OCI-LY1 (cell line): Measurements from ENCODE around the gene SPECC1L.

Source experiments
- H2AFZ ChIP-seq: fragments of 200-600 bp; sonication (generic), shearing (Covaris generic); 2 replicates; pipeline ENCODE4 v1.6.0; 2014; ENCODE audit warnings: antibody characterized with exemption, mild to moderate bottlenecking, low read length
- H3F3A ChIP-seq: fragments of 200-600 bp; sonication (generic), shearing (Covaris generic); 2 replicates; pipeline ENCODE4 v1.6.0; 2014; ENCODE audit warnings: mild to moderate bottlenecking, antibody characterized with exemption, low read length, moderate library complexity; ENCODE audit not compliant: insufficient read depth
- H3K27ac ChIP-seq: fragments of 200-600 bp; sonication (generic); 2 replicates; pipeline ENCODE4 v1.5.1; 2014; ENCODE audit warnings: low read length, mixed run types, mild to moderate bottlenecking, low read depth; ENCODE audit not compliant: poor library complexity, severe bottlenecking
- H3K27me3 ChIP-seq: fragments of 200-600 bp; sonication (generic); 2 replicates; pipeline ENCODE4 v1.6.0; 2014; ENCODE audit warnings: antibody characterized with exemption, mild to moderate bottlenecking, low read length, moderate library complexity; ENCODE audit not compliant: insufficient read depth
- H3K36me3 ChIP-seq: fragments of 200-600 bp; sonication (generic); 2 replicates; pipeline ENCODE4 v1.6.1; 2014; ENCODE audit warnings: mild to moderate bottlenecking, antibody characterized with exemption, low read length, moderate library complexity, mixed read lengths; ENCODE audit not compliant: insufficient read depth
- H3K4me1 ChIP-seq: fragments of 200-600 bp; sonication (generic); 2 replicates; pipeline ENCODE4 v1.5.1; 2014; ENCODE audit warnings: mild to moderate bottlenecking, low read length, moderate library complexity; ENCODE audit not compliant: insufficient read depth, severe bottlenecking
- H3K4me2 ChIP-seq: fragments of 200-600 bp; sonication (generic), shearing (Covaris generic); 2 replicates; pipeline ENCODE4 v1.6.1; 2014; ENCODE audit warnings: low read length
- H3K4me3 ChIP-seq: fragments of 200-600 bp; sonication (generic); 2 replicates; pipeline ENCODE4 v1.5.1; 2014; ENCODE audit warnings: low read length, low read depth, mild to moderate bottlenecking, mixed read lengths; ENCODE audit not compliant: poor library complexity, severe bottlenecking
- H3K79me2 ChIP-seq: fragments of 200-600 bp; shearing (Covaris generic); 2 replicates; pipeline ENCODE4 v1.6.1; 2016; ENCODE audit warnings: mixed run types, low read length, mixed read lengths; ENCODE audit not compliant: insufficient read depth
- H3K9ac ChIP-seq: fragments of 200-600 bp; sonication (generic), shearing (Covaris generic); 2 replicates; pipeline ENCODE4 v1.6.1; 2014; ENCODE audit warnings: mild to moderate bottlenecking, low read length, mixed read lengths
- H3K9me2 ChIP-seq: fragments of 200-600 bp; sonication (generic), shearing (Covaris generic); 2 replicates; pipeline ENCODE4 v1.6.1; 2014; ENCODE audit warnings: low read depth, mild to moderate bottlenecking, low read length, mixed read lengths
- H3K9me3 ChIP-seq: fragments of 200-600 bp; shearing (Covaris generic); 2 replicates; pipeline ENCODE4 v1.6.1; 2014; ENCODE audit warnings: low read length, mixed read lengths
- H4K20me1 ChIP-seq: fragments of 200-600 bp; sonication (generic), shearing (Covaris generic); 2 replicates; pipeline ENCODE4 v1.6.0; 2016; ENCODE audit warnings: mild to moderate bottlenecking, low read length; ENCODE audit not compliant: insufficient read depth
- CTCF ChIP-seq: fragments of 200-600 bp; sonication (generic), shearing (Covaris generic); IDR thresholded peaks from 2 replicates; pipeline ENCODE4 v1.5.1; 2017; ENCODE audit warnings: mild to moderate bottlenecking, antibody characterized with exemption, low read length, moderate library complexity, mixed read lengths
- EZH2 ChIP-seq: fragments of 200-600 bp; sonication (generic), shearing (Covaris generic); IDR thresholded peaks from 2 replicates; pipeline ENCODE4 v1.8.0; 2017; ENCODE audit warnings: borderline replicate concordance, mixed run types, mild to moderate bottlenecking, antibody characterized with exemption, low read length, moderate library complexity, mixed read lengths

SPECC1L gene

GRCh38 chr22:24430431-24431308, 160.0 kb downstream of the SPECC1L start:
- Histone ChIP-seq H3K9me2 (no peaks in the 10 kb centered on the region), H3K79me2 (no peaks in the 10 kb centered on the region), H4K20me1 (no peaks in the 10 kb centered on the region), H3K4me3 (peak overlapping the region; percentile 69), H3F3A (peaks cover 19% of the 10 kb centered on the region; the same call in 1 of the 2 replicates), H2AFZ (no peak overlapping the region), H3K9me3 (no peaks in the 10 kb centered on the region), H3K4me2 (peak overlapping the region; percentile 70), H3K36me3 (no peaks in the 10 kb centered on the region; the same call in 1 of the 2 replicates), H3K4me1 (peaks cover 100% of the 10 kb centered on the region), H3K9ac (peak overlapping the region; percentile 68; the same call in 1 of the 2 replicates), H3K27me3 (no peaks in the 10 kb centered on the region), H3K27ac (peak overlapping the region; percentile 99)
- TF ChIP-seq EZH2 = no peak
- TF ChIP-seq CTCF = no peak

GRCh38 chr22:24431309-24432034, 160.8 kb downstream of the SPECC1L start:
- Histone ChIP-seq H4K20me1 (no peaks in the 10 kb centered on the region), H2AFZ (no peak overlapping the region), H3K9me3 (no peaks in the 10 kb centered on the region), H3K4me3 (peak overlapping the region; percentile 69), H3K4me2 (peak overlapping the region; percentile 70), H3K36me3 (no peaks in the 10 kb centered on the region; the same call in 1 of the 2 replicates), H3K9me2 (no peaks in the 10 kb centered on the region), H3K27me3 (no peaks in the 10 kb centered on the region), H3K4me1 (peaks cover 100% of the 10 kb centered on the region), H3K9ac (peak overlapping the region; percentile 14; the same call in 1 of the 2 replicates), H3F3A (peaks cover 19% of the 10 kb centered on the region; the same call in 1 of the 2 replicates), H3K27ac (peak overlapping the region; percentile 99), H3K79me2 (no peaks in the 10 kb centered on the region)
- TF ChIP-seq EZH2 (no peak), CTCF (no peak)

- Histone ChIP-seq H3K4me2 (peak overlapping the region; percentile 70), H3K9ac (peak overlapping the region; percentile 69; the same call in 1 of the 2 replicates), H3K4me1 (peaks cover 100% of the 10 kb centered on the region), H3K27ac (peak overlapping the region; percentile 99), H3K4me3 (peak overlapping the region; percentile 69), H2AFZ (no peak overlapping the region), H4K20me1 (no peaks in the 10 kb centered on the region), H3K36me3 (peaks cover 4% of the 10 kb centered on the region; the same call in 1 of the 2 replicates), H3K9me3 (no peaks in the 10 kb centered on the region), H3K9me2 (no peaks in the 10 kb centered on the region), H3F3A (peaks cover 19% of the 10 kb centered on the region; the same call in 1 of the 2 replicates), H3K79me2 (no peaks in the 10 kb centered on the region), H3K27me3 (no peaks in the 10 kb centered on the region)
- peak; percentile 11; the same call in 1 of the 2 replicates for TF ChIP-seq CTCF
- no peak for TF ChIP-seq EZH2
Observed at GRCh38 chr22:24432059-24432853, 161.6 kb downstream of the SPECC1L start.
